Measurements from ENCODE around the gene ABCC3. TPM values are rescaled to one million over a fixed set of nuclear protein-coding genes. Genes with fewer than 3 reads are reported as not detected.

The ABCC3 gene, protein sequence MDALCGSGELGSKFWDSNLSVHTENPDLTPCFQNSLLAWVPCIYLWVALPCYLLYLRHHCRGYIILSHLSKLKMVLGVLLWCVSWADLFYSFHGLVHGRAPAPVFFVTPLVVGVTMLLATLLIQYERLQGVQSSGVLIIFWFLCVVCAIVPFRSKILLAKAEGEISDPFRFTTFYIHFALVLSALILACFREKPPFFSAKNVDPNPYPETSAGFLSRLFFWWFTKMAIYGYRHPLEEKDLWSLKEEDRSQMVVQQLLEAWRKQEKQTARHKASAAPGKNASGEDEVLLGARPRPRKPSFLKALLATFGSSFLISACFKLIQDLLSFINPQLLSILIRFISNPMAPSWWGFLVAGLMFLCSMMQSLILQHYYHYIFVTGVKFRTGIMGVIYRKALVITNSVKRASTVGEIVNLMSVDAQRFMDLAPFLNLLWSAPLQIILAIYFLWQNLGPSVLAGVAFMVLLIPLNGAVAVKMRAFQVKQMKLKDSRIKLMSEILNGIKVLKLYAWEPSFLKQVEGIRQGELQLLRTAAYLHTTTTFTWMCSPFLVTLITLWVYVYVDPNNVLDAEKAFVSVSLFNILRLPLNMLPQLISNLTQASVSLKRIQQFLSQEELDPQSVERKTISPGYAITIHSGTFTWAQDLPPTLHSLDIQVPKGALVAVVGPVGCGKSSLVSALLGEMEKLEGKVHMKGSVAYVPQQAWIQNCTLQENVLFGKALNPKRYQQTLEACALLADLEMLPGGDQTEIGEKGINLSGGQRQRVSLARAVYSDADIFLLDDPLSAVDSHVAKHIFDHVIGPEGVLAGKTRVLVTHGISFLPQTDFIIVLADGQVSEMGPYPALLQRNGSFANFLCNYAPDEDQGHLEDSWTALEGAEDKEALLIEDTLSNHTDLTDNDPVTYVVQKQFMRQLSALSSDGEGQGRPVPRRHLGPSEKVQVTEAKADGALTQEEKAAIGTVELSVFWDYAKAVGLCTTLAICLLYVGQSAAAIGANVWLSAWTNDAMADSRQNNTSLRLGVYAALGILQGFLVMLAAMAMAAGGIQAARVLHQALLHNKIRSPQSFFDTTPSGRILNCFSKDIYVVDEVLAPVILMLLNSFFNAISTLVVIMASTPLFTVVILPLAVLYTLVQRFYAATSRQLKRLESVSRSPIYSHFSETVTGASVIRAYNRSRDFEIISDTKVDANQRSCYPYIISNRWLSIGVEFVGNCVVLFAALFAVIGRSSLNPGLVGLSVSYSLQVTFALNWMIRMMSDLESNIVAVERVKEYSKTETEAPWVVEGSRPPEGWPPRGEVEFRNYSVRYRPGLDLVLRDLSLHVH (N-terminal part only)
- total RNA-seq, result not detected

GRCh38 chr17:50634224-50634914 lies at the start of gene ABCC3:
Gene ABCC3 (plus strand): TSS chr17:50634881. CDS start chr17:50634937, 56 bp downstream.

GRCh38 chr17:50707289-50708049 lies 72.8 kb downstream of the ABCC3 start, which contains the start of gene ANKRD40:
Gene ANKRD40 (minus strand): TSS chr17:50707914. CDS start chr17:50707654, 260 bp downstream.

DNA sequence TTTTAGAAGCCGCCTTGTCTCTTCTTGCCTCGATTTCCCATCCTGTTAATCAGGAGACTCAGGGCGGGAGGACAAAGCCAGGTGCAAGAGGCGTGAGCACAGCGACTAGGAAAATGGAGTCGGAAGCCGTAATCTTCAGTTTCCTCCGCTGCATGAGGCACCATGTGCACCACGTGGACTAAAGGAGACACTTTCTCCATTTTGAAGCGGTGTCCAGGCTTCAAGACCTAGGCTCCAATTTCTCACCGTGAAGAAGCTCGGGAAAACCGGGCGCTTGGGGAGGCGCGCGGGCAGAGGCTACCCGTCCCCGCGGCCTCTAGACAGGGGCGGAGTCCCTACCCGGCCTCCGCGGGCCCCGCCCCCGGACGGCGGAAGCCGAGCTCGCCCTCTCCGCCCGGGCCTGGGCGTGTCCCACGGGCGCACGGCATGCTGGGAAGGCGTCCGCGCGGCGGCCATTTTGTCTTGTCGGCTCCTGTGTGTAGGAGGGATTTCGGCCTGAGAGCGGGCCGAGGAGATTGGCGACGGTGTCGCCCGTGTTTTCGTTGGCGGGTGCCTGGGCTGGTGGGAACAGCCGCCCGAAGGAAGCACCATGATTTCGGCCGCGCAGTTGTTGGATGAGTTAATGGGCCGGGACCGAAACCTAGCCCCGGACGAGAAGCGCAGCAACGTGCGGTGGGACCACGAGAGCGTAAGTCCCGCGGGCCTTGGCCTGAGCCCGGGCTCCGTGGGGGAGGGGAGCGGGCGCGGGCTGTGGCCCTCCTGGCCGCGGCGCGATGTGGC lies 84.7 kb downstream of the ABCC3 start, which contains the start of gene LUC7L3:
LUC7L3 (plus strand) TSS at position 460 of the 780 bp plus-strand sequence; CDS start at position 590, 130 bp downstream.

Other genes starting within 250 kb of the ABCC3 start
- 10 to 100 TPM; 49.7 to 52.7 TPM for gene LRRC59, start 237.4 kb upstream of the ABCC3 start, total RNA-seq
- 10 to 100 TPM; 23.1 to 24.0 TPM for gene ACSF2, start 208.7 kb upstream of the ABCC3 start, total RNA-seq
- not detected for gene CHAD, start 166.0 kb upstream of the ABCC3 start, total RNA-seq
- gene RSAD1, start 156.0 kb upstream of the ABCC3 start, total RNA-seq, result 10 to 100 TPM; 26.5 to 29.7 TPM
- gene MYCBPAP, start 126.4 kb upstream of the ABCC3 start, total RNA-seq, result 10 to 100 TPM; 10.3 to 11.5 TPM
- not detected for gene EPN3, start 102.1 kb upstream of the ABCC3 start, total RNA-seq
- 10 to 100 TPM; 15.8 to 17.7 TPM for gene SPATA20, start 87.7 kb upstream of the ABCC3 start, total RNA-seq
- gene CACNA1G, start 74.2 kb upstream of the ABCC3 start, total RNA-seq, result not detected
- gene ANKRD40, start 73.0 kb downstream of the ABCC3 start, total RNA-seq, result 10 to 100 TPM; 27.8 to 29.1 TPM
- gene LUC7L3, start 84.7 kb downstream of the ABCC3 start, total RNA-seq, result 100 to 1,000 TPM; 149 to 157 TPM
- gene ANKRD40CL, start 132.6 kb downstream of the ABCC3 start, total RNA-seq, result not detected
- gene WFIKKN2, start 200.7 kb downstream of the ABCC3 start, total RNA-seq, result not detected
- gene TOB1, start 231.5 kb downstream of the ABCC3 start, total RNA-seq, result 100 to 1,000 TPM; 101 to 102 TPM

All from activated naive CD4-positive, alpha-beta T cell treated with anti-CD3 and anti-CD28 coated beads, Interleukin-2, amount 10 ng/mL, durations not matched to agents 5 hours and 36 hours (primary cell).